HG03575 (cell line): ENCODE measurements around the gene CLEC4C.
"Not testable (repeated sequence)": the region's sequence is repeated elsewhere in the genome, so short reads cannot be mapped to it uniquely, and the experiment has no call there.

Experiments
- ATAC-seq: cut with Tn5 transposase; IDR thresholded peaks from one replicate; pipeline ENCODE4 v1.9.1; 2021; ENCODE audit not compliant: unreplicated experiment, insufficient number of reproducible peaks, low FRiP score; ENCODE audit errors: extremely low read depth

The CLEC4C gene

DNA sequence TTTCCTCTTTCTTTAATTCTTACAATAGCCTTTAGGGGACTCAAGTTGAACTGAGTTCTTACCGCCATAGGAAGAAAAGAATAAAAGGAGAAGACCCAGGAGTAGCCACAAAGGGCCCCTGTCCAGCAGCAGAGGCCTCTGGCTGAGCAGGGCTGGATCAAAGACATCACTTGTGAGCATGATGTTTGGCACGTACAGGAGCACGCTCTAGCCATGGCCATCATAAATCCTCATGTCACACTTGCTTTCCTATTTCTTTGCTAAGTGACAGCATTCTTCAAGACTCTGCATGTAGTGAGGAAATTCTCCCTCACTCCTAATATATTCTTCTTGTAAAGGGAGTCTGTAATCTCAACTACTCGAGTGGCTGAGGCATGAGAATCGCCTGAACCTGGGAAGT is 15.7 kb downstream of the CLEC4C start:
- no peak for ATAC-seq

DNA sequence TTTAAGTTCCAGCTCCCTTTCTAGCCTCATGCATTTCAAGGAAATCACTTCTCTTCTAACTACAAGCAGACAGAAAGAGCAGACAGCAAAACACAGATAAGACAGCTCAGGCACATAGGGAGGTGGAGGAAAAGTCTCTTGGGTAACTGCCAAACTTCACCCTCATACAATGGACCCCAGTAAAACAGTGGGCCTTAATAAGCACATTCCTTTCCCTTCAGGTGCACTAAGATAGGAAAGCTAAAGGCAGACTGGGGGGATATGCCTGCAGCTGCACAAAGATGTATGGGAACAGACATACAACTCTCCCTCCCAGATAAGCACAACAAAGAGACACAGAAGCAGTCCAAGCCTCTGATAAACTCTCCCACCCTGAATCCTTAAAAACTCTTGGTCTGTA is 16.2 kb downstream of the CLEC4C start:
- not testable (repeated sequence) for ATAC-seq

DNA sequence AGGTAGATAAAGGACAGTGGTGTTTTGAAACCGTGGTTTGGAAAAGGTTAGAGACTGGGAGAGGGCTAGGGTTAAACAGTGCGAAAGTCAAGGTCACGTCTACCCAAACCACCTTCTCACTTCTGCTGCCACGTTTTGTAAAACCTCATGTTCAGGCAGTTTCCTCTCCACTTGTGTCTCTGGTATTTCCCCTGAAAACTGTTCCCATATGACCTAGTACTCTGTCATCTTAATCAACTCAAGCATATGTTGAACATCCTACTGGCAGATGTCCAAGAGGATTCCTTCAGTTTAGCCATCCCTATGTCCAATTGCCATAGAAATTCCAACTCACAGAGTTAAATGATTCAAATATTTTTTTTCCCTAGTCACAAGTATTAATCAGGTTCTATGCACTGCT is 17.4 kb downstream of the CLEC4C start:
- ATAC-seq = no peak

- ATAC-seq = no peak
These were observed 23.2 kb downstream of the CLEC4C start for GRCh38 chr12:7723926-7724325.

DNA sequence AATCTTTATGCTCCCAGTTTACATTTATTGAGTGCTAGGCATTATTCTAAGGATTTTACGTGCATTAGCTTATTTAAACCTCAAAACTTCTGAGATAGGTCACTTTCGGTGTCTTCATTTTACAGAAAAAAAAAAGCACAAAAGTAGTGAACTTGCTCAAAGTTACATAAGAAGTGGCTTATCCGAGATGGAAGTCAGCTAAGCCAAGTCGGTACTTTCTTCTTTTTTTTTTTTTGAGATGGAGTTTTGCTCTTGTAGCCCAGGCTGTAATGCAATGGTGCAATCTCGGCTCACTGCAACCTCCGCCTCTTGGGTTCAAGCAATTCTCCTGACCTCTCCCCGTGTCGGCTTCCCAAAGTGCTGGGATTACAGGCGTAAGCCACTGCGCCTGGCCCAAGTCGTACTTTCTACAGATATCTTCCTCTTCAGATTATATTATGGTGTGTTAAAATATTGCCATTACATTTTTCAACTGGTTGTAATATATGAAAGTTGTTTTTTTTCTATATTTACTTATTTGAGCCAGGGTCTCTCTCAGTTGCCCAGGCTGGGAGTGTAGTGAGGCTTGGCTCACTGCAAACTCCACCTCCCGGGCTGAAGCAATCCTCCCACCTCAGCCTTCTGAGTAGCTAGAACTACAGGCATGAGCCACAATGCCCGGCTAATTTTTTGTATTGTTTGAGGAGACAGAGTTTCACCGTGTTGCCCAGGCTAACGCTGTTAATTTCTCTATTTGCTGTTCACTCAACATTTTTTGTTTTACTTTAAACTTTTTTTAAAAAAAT is 27.0 kb downstream of the CLEC4C start:
- no peak for ATAC-seq

GRCh38 chr12:7716381-7716780 is 30.8 kb downstream of the CLEC4C start:
- no peak for ATAC-seq

- no peak for ATAC-seq
These were observed 34.2 kb downstream of the CLEC4C start for GRCh38 chr12:7712841-7713442.

- no peak for ATAC-seq
These were observed 36.0 kb downstream of the CLEC4C start, which contains the start of gene DPPA3 for GRCh38 chr12:7711133-7711532. Gene DPPA3, plus strand, starts transcription at chr12:7711433. Its CDS starts 138 bp downstream, at chr12:7711571.

- no peak for ATAC-seq
These were observed 37.1 kb downstream of the CLEC4C start for GRCh38 chr12:7709969-7710675.

DNA sequence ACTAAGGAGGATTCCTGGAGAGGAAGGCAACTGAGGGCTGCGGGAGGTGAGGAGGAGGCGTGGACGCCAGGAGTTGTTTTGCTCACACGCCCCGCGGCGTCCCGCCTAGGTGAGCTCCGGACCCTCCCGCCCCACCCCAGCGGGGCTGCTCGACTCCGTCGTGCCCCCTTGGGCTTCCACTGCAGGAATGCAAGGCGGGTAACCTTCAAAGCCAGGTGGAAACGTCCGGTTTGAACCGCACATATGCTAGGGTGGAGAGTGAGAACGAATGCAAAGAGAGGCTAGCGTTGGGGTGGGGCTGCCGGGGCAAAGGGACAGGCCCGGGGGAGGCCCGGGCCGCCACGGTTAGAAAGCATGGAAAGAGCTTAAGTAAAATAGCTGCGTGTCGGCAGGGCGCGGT is 41.3 kb downstream of the CLEC4C start:
- no peak for ATAC-seq

- no peak for ATAC-seq
These were observed 51.5 kb downstream of the CLEC4C start, which contains the start of gene GDF3 for GRCh38 chr12:7695566-7696197. Gene GDF3, minus strand, starts transcription at chr12:7695775. Its CDS starts 47 bp downstream, at chr12:7695728.

DNA sequence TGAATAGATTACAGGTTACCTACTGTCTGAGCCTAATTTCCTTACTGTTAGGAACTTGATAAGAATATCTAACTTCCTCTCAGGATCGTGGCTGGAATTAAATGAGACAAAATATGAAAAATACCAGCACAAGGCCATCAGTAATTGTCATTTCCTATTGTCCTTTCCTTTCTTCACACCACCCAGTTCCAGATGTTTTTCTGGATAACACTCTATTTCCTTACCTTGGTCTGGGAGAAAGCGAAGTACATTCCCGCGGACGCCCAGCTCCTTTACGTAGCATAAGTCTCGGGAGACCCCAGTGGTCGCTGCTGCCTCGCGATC is 52.0 kb downstream of the CLEC4C start:
- ATAC-seq = no peak

GRCh38 chr12:7694556-7695236 is 52.5 kb downstream of the CLEC4C start:
- ATAC-seq = no peak

- no peak for ATAC-seq
These were observed 53.4 kb downstream of the CLEC4C start for GRCh38 chr12:7693793-7694192.

DNA sequence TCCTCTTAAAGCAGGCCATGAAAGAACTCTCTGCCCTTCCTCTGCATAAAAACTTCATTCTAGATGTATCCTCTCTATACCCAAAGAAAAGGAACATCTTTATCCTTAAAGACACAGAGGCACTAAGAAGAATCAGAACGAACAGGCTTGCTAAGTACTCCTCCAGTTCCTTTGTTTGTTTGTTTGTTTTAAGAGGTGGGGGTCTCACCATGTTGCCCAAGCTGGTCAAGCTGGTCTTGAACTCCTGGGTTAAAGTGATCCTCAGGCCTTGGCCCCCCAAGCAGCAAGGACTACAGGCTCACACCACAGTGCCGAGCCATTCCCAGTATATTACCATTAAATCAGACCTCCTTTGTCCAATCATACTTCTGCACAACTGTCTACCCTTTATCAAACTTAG is 65.6 kb downstream of the CLEC4C start:
- no peak for ATAC-seq
